ENCODE results near the gene LCN6.

GRCh38 chr9:136754626-136755301, 6.4 kb upstream of the LCN6 start:
- TF ChIP-seq ZNF512 (tag; IDR thresholded peaks at IDR 0.05) (no peak), COPS2 (conservative IDR thresholded peaks at IDR 0.05) (no peak), ZBTB2 (IDR thresholded peaks at IDR 0.05) (no peak), KLF16 (IDR thresholded peaks at IDR 0.05) (no peak), CTCF (IDR thresholded peaks at IDR 0.05 in 2 of 3, conservative IDR thresholded peaks at IDR 0.05 in 1 of 3; ENCODE audit: insufficient read depth in 2 of 3, low read depth in 1 of 3, low read length in 3 of 3) (no peak), L3MBTL2 (IDR thresholded peaks at IDR 0.05) (no peak), AFF1 (IDR thresholded peaks at IDR 0.05; ENCODE audit: low read depth in 1 of 2, partially characterized antibody in 2 of 2) (no peak), POLR3A (IDR thresholded peaks at IDR 0.05; ENCODE audit: borderline replicate concordance, extremely low read depth, insufficient read depth, insufficient read length) (no peak), FOXJ3 (CRISPR knock-in tag; IDR thresholded peaks at IDR 0.05) (no peak), CEBPZ (IDR thresholded peaks at IDR 0.05; ENCODE audit: borderline replicate concordance, low read depth, low read length) (no peak), E2F4 (CRISPR knock-in tag; IDR thresholded peaks at IDR 0.05; ENCODE audit: low read depth) (no peak), ILF3 (IDR thresholded peaks at IDR 0.05; ENCODE audit: borderline replicate concordance) (no peak), BMI1 (IDR thresholded peaks at IDR 0.05; ENCODE audit: low read length) (no peak)

All from K562 (cell line).